ENCODE measurements around the gene TBCD.
"Not testable (repeated sequence)": the region's sequence is repeated elsewhere in the genome, so short reads cannot be mapped to it uniquely, and the experiment has no call there.

Gene TBCD

GRCh38 chr17:82963104-82963950 lies 211.5 kb downstream of the TBCD start:
- no peak overlapping the region for H3K27ac ChIP-seq (ENCODE audit: insufficient read depth, low read depth, low read length, poor library complexity, severe bottlenecking)
- H3K27me3 ChIP-seq (ENCODE audit: control insufficient read depth, insufficient read depth, low read length, poor library complexity, severe bottlenecking): no peaks in the 10 kb centered on the region
- 17% methylated on average over 25 of the region's 25 CpGs for WGBS, 2 experiments
- H3K4me3 ChIP-seq (ENCODE audit: insufficient read depth, low read depth, low read length): no peak overlapping the region
- no peaks in the 10 kb centered on the region for H3K9me3 ChIP-seq (ENCODE audit: control insufficient read depth, low read length)
- no peaks in the 10 kb centered on the region for H3K4me1 ChIP-seq (ENCODE audit: control insufficient read depth, insufficient read depth, low read length)
- peaks cover 8% of the 10 kb centered on the region for H3K36me3 ChIP-seq (ENCODE audit: control insufficient read depth, insufficient read depth, low read length)

- not testable (repeated sequence) for H3K4me1 ChIP-seq (ENCODE audit: control insufficient read depth, insufficient read depth, low read length); H3K27ac ChIP-seq (ENCODE audit: insufficient read depth, low read depth, low read length, poor library complexity, severe bottlenecking); H3K36me3 ChIP-seq (ENCODE audit: control insufficient read depth, insufficient read depth, low read length); H3K27me3 ChIP-seq (ENCODE audit: control insufficient read depth, insufficient read depth, low read length, poor library complexity, severe bottlenecking); H3K4me3 ChIP-seq (ENCODE audit: insufficient read depth, low read depth, low read length); H3K9me3 ChIP-seq (ENCODE audit: control insufficient read depth, low read length)
- 95 to 96% methylated on average over 32 of the region's 32 CpGs for WGBS, 2 experiments
Observed at GRCh38 chr17:82964451-82964850, 212.6 kb downstream of the TBCD start.

GRCh38 chr17:82964851-82965341 lies 213.0 kb downstream of the TBCD start:
- Histone ChIP-seq H3K4me3 (ENCODE audit: insufficient read depth, low read depth, low read length) (no peak overlapping the region), H3K9me3 (ENCODE audit: control insufficient read depth, low read length) (no peaks in the 10 kb centered on the region), H3K27me3 (ENCODE audit: control insufficient read depth, insufficient read depth, low read length, poor library complexity, severe bottlenecking) (no peaks in the 10 kb centered on the region), H3K36me3 (ENCODE audit: control insufficient read depth, insufficient read depth, low read length) (no peaks in the 10 kb centered on the region), H3K4me1 (ENCODE audit: control insufficient read depth, insufficient read depth, low read length) (no peaks in the 10 kb centered on the region), H3K27ac (ENCODE audit: insufficient read depth, low read depth, low read length, poor library complexity, severe bottlenecking) (no peak overlapping the region)
- WGBS, 2 experiments: 91% methylated on average over 25 of the region's 25 CpGs

- WGBS, 2 experiments: 91 to 94% methylated on average over 13 of the region's 13 CpGs
- Histone ChIP-seq H3K4me3 (ENCODE audit: insufficient read depth, low read depth, low read length) (no peak overlapping the region), H3K27ac (ENCODE audit: insufficient read depth, low read depth, low read length, poor library complexity, severe bottlenecking) (no peak overlapping the region), H3K9me3 (ENCODE audit: control insufficient read depth, low read length) (no peaks in the 10 kb centered on the region), H3K36me3 (ENCODE audit: control insufficient read depth, insufficient read depth, low read length) (no peaks in the 10 kb centered on the region), H3K4me1 (ENCODE audit: control insufficient read depth, insufficient read depth, low read length) (no peaks in the 10 kb centered on the region), H3K27me3 (ENCODE audit: control insufficient read depth, insufficient read depth, low read length, poor library complexity, severe bottlenecking) (no peaks in the 10 kb centered on the region)
Observed at GRCh38 chr17:82965371-82965770, 213.5 kb downstream of the TBCD start.

- Histone ChIP-seq H3K27me3 (ENCODE audit: control insufficient read depth, insufficient read depth, low read length, poor library complexity, severe bottlenecking) (no peaks in the 10 kb centered on the region), H3K9me3 (ENCODE audit: control insufficient read depth, low read length) (no peaks in the 10 kb centered on the region), H3K4me3 (ENCODE audit: insufficient read depth, low read depth, low read length) (no peak overlapping the region), H3K27ac (ENCODE audit: insufficient read depth, low read depth, low read length, poor library complexity, severe bottlenecking) (no peak overlapping the region), H3K4me1 (ENCODE audit: control insufficient read depth, insufficient read depth, low read length) (no peaks in the 10 kb centered on the region), H3K36me3 (ENCODE audit: control insufficient read depth, insufficient read depth, low read length) (no peaks in the 10 kb centered on the region)
- 94 to 97% methylated on average over 7 of the region's 7 CpGs for WGBS, 2 experiments
Observed at GRCh38 chr17:82966415-82966814, 214.6 kb downstream of the TBCD start.

GRCh38 chr17:82967268-82968032 lies 215.6 kb downstream of the TBCD start:
- 94% methylated on average over 17 to 18 of the region's 18 CpGs for WGBS, 2 experiments
- no peaks in the 10 kb centered on the region for H3K36me3 ChIP-seq (ENCODE audit: control insufficient read depth, insufficient read depth, low read length)
- no peaks in the 10 kb centered on the region for H3K4me1 ChIP-seq (ENCODE audit: control insufficient read depth, insufficient read depth, low read length)
- no peak overlapping the region for H3K4me3 ChIP-seq (ENCODE audit: insufficient read depth, low read depth, low read length)
- no peak overlapping the region for H3K27ac ChIP-seq (ENCODE audit: insufficient read depth, low read depth, low read length, poor library complexity, severe bottlenecking)
- no peaks in the 10 kb centered on the region for H3K27me3 ChIP-seq (ENCODE audit: control insufficient read depth, insufficient read depth, low read length, poor library complexity, severe bottlenecking)
- no peaks in the 10 kb centered on the region for H3K9me3 ChIP-seq (ENCODE audit: control insufficient read depth, low read length)

GRCh38 chr17:82968033-82968841 lies 216.4 kb downstream of the TBCD start:
- not testable (repeated sequence) for H3K4me3 ChIP-seq (ENCODE audit: insufficient read depth, low read depth, low read length); H3K27ac ChIP-seq (ENCODE audit: insufficient read depth, low read depth, low read length, poor library complexity, severe bottlenecking); H3K9me3 ChIP-seq (ENCODE audit: control insufficient read depth, low read length); H3K27me3 ChIP-seq (ENCODE audit: control insufficient read depth, insufficient read depth, low read length, poor library complexity, severe bottlenecking); H3K36me3 ChIP-seq (ENCODE audit: control insufficient read depth, insufficient read depth, low read length); H3K4me1 ChIP-seq (ENCODE audit: control insufficient read depth, insufficient read depth, low read length)
- WGBS, 2 experiments: 92% methylated on average over 33 of the region's 33 CpGs

- no peak overlapping the region for H3K27ac ChIP-seq (ENCODE audit: insufficient read depth, low read depth, low read length, poor library complexity, severe bottlenecking)
- no peak overlapping the region for H3K4me3 ChIP-seq (ENCODE audit: insufficient read depth, low read depth, low read length)
Observed at GRCh38 chr17:82970067-82970466, 218.2 kb downstream of the TBCD start.

GRCh38 chr17:82970818-82971590 lies 219.1 kb downstream of the TBCD start:
- H3K27ac ChIP-seq (ENCODE audit: insufficient read depth, low read depth, low read length, poor library complexity, severe bottlenecking): no peak overlapping the region
- WGBS, 2 experiments: 95 to 97% methylated on average over 46 of the region's 46 CpGs
- no peak overlapping the region for H3K4me3 ChIP-seq (ENCODE audit: insufficient read depth, low read depth, low read length)
- H3K27me3 ChIP-seq (ENCODE audit: control insufficient read depth, insufficient read depth, low read length, poor library complexity, severe bottlenecking): no peaks in the 10 kb centered on the region
- H3K9me3 ChIP-seq (ENCODE audit: control insufficient read depth, low read length): no peaks in the 10 kb centered on the region
- H3K4me1 ChIP-seq (ENCODE audit: control insufficient read depth, insufficient read depth, low read length): peaks cover 3% of the 10 kb centered on the region
- H3K36me3 ChIP-seq (ENCODE audit: control insufficient read depth, insufficient read depth, low read length): no peaks in the 10 kb centered on the region

More at GRCh38 chr17:82970067-82970466, 218.2 kb downstream of the TBCD start:
- Histone ChIP-seq H3K4me1 (ENCODE audit: control insufficient read depth, insufficient read depth, low read length) (peaks cover 3% of the 10 kb centered on the region), H3K36me3 (ENCODE audit: control insufficient read depth, insufficient read depth, low read length) (no peaks in the 10 kb centered on the region), H3K27me3 (ENCODE audit: control insufficient read depth, insufficient read depth, low read length, poor library complexity, severe bottlenecking) (no peaks in the 10 kb centered on the region), H3K9me3 (ENCODE audit: control insufficient read depth, low read length) (no peaks in the 10 kb centered on the region)
- WGBS, 2 experiments: 94% methylated on average over 12 of the region's 12 CpGs
